Left colon (tissue), 2 donors: ENCODE data around the gene CEL. TPM values are rescaled to one million over a fixed set of nuclear protein-coding genes. Genes with fewer than 3 reads are reported as not detected.
A peak's percentile ranks its signal among the peaks of the same experiment; 100 is the strongest.

Experiments
- ATAC-seq: fragments of 200-7000 bp; cut with Tn5 transposase; one replicate; pipeline ENCODE4 v1.9.1; 2020; ENCODE audit warnings: mild to moderate bottlenecking, moderate library complexity
- DNase-seq, 2 donors: peaks; one replicate each; pipeline ENCODE4 v3.0.0-alpha.2; 2020
- intact Hi-C, 2 donors: fragments of 100-400 bp; cut with DNase I in 1 of 2; cut with micrococcal nuclease in 1 of 2; formaldehyde crosslinking; loops; one replicate each; pipeline versions ENCODE4 v1.11.2 to v1.14.0; 2022; cut with DNase I, micrococcal nuclease
- microRNA-seq, 2 donors: library from miRNA; unstranded; fragments of <30 nt; microRNA quantifications; one replicate each; pipeline versions ENCODE4 v1.1.0 to v1.2.0, GENCODE V29; 2020
- total RNA-seq, 2 donors: library from RNA; stranded (reverse); fragmentation: NEBNext Ultra II Directional; extraction: Animal tissue kit (Norgen Biotek cat#: 25700); gene quantifications; one replicate each; pipeline ENCODE4 v1.2.1, GENCODE V29; 2021
- donor health status: DM: no; HTN: no; CAD: no.
- donor health status: DM: yes; HTN: yes; CAD: no.

The CEL gene
- total RNA-seq, 2 donors from 2014 or later, result 0.64 to 2.4 TPM

GRCh38 chr9:133119103-133119845 lies 57.5 kb downstream of the CEL start:
- intact Hi-C loops, result no loop called here
- no peak for ATAC-seq
- DNase-seq, result no peak

- ATAC-seq (peak; percentile 15), DNase-seq (no peak)
- intact Hi-C loops, result no loop called here
Measured at GRCh38 chr9:133119846-133120500, 58.2 kb downstream of the CEL start.

GRCh38 chr9:133120501-133121197 lies 58.9 kb downstream of the CEL start:
- no peak for DNase-seq

More at GRCh38 chr9:133120501-133121197, 58.9 kb downstream of the CEL start:
- ATAC-seq, result peak; percentile 19
- intact Hi-C loops, result no loop called here

Small RNAs within 50 kb of the gene (microRNA-seq; reads per million reads assigned to microRNA genes)
- 0.53 to 4.1 reads per million in 2 donors for gene MIR6877

Other genes starting within 250 kb of the CEL start
- under 1 TPM in 1 of 2 donors, not detected in 1; 0.67 TPM for gene AK8, start 183.7 kb upstream of the CEL start, total RNA-seq
- 1 to 10 TPM; 1.2 to 2.6 TPM for gene SPACA9, start 183.1 kb upstream of the CEL start, total RNA-seq
- 10 to 100 TPM; 35.2 to 41.6 TPM for gene TSC1, start 117.4 kb upstream of the CEL start, total RNA-seq
- gene GFI1B, start 83.3 kb upstream of the CEL start, total RNA-seq, result 1 to 10 TPM in 1 of 2 donors, under 1 TPM in 1; 0.89 to 1.3 TPM
- 10 to 100 TPM; 39.0 to 44.4 TPM for gene GTF3C5, start 31.0 kb upstream of the CEL start, total RNA-seq
- 10 to 100 TPM; 29.1 to 49.1 TPM for gene RALGDS, start 59.3 kb downstream of the CEL start, total RNA-seq
- gene GBGT1, start 101.9 kb downstream of the CEL start, total RNA-seq, result 1 to 10 TPM; 4.9 to 5.5 TPM
- not detected for gene OBP2B, start 147.3 kb downstream of the CEL start, total RNA-seq
- gene ABO, start 213.2 kb downstream of the CEL start, total RNA-seq, result 10 to 100 TPM; 77.6 to 95.1 TPM